AG04449 (cell line): ENCODE results near the gene BCAS2.

Source experiments
- CTCF ChIA-PET: fragments of 350-600 bp; formaldehyde crosslinking; extraction: SDS; loops from one replicate; lab custom pipeline; 2021; ENCODE audit warnings: antibody characterized with exemption; lab: Yijun Ruan, JAX
- POLR2A ChIA-PET: fragments of 400-600, 350-600 bp; formaldehyde crosslinking; extraction: SDS; loops from one replicate; lab custom pipeline; 2020; ENCODE audit warnings: antibody characterized with exemption, inconsistent platforms; lab: Yijun Ruan, JAX
- DNase-seq: peaks from one replicate; pipeline ENCODE4 v3.0.0-alpha.2; 2010; ENCODE audit warnings: low read depth, low spot score
- H3K4me3 ChIP-seq: 2 replicates; pipeline ENCODE4 v1.5.1; 2011; ENCODE audit warnings: low read depth, mild to moderate bottlenecking, control low read depth, low read length
- TF ChIP-seq, protein P1 (sequence below): IDR thresholded peaks from one replicate; pipeline ENCODE4 v1.5.1; 2011; ENCODE audit warnings: mild to moderate bottlenecking, moderate library complexity, low read length, control low read depth, inconsistent platforms; ENCODE audit not compliant: insufficient read depth; ENCODE audit errors: missing control alignments

The BCAS2 gene

DNA sequence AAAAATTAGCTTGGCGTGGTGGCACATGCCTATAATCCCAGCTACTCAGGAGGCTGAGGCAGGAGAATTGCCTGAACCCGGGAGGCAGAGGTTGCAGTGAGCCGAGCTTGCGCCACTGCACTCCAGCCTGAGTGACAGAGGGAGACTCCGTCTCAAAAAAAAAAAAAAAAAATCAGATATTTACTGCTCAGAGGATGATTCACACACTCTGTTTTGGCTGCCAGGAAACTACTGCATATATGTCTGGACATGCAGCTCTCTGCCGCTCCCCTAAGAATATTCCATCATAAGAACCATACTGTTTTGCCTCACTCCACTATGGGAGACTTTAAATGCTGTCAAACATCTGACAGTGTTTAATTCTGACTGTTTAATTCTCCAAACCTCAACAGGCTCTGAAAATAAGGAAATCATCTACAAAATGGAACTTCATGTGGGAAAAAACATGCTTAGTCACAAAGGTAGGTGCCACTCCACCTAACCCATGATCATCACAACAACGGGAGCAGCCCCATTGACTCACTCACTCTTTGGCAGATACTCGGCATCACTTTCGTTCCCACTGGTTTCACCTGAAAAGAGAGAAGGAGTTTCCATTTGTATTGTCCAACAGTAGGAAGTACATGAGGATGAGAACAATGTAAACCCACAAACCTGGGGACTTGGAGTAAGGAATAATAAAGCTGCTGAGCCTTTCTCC, 29.3 kb upstream of the BCAS2 start:
- ChIA-PET CTCF (no interaction called here), POLR2A (interaction anchor here (0.6 kb wide), 1 partner anchor 8 kb away, joined by 3 read pairs; no protein-coding TSS in a partner anchor)
- DNase-seq, result no peak
- TF ChIP-seq, protein P1, sequence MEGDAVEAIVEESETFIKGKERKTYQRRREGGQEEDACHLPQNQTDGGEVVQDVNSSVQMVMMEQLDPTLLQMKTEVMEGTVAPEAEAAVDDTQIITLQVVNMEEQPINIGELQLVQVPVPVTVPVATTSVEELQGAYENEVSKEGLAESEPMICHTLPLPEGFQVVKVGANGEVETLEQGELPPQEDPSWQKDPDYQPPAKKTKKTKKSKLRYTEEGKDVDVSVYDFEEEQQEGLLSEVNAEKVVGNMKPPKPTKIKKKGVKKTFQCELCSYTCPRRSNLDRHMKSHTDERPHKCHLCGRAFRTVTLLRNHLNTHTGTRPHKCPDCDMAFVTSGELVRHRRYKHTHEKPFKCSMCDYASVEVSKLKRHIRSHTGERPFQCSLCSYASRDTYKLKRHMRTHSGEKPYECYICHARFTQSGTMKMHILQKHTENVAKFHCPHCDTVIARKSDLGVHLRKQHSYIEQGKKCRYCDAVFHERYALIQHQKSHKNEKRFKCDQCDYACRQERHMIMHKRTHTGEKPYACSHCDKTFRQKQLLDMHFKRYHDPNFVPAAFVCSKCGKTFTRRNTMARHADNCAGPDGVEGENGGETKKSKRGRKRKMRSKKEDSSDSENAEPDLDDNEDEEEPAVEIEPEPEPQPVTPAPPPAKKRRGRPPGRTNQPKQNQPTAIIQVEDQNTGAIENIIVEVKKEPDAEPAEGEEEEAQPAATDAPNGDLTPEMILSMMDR, result no peak
- no peak overlapping the region for H3K4me3 ChIP-seq

DNA sequence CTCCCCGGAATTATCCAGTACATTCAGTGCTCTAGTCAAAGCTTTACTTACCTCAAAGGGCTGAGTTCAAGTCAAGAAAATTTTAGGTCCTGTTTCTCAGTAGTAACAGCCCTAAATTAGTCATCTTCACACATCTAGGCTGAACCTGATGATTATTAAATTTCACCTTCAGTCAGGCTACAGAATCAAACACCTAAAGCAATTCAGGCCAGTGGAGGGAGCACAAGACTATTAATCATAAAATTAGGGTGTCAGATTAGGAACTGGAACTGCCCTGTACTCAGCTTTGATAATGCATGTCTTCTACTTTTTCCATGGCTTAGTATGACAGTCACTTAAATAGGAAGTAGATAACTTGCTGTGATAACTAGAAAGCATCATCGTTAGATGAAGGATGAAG, 28.4 kb upstream of the BCAS2 start:
- ChIA-PET POLR2A (interaction anchor here (0.6 kb wide), 1 partner anchor 9 kb away, joined by 3 read pairs; no protein-coding TSS in a partner anchor), CTCF (no interaction called here)
- DNase-seq, result no peak
- no peak overlapping the region for H3K4me3 ChIP-seq
- TF ChIP-seq, protein P1, result no peak

DNA sequence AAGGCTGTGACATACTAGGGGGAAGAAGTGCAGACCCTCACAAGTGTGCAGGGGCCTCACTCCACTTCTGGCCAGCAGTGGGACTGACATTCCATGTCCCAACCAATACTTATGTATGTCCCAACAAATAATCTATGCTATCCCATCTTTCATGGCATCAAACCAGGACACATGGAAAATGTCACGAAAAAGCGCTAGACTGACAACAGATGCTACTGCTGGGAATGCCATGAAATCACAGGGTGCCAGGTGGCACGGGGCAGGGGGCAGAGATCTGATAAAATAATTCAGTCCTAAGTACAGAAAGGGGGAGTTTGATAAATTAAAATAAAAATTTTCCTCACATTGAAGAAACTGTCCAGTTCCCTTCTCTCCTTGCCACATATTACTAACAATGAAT, 27.6 kb upstream of the BCAS2 start:
- ChIA-PET POLR2A (no interaction called here), CTCF (no interaction called here)
- DNase-seq, result no peak
- no peak overlapping the region for H3K4me3 ChIP-seq
- TF ChIP-seq, protein P1, result no peak

DNA sequence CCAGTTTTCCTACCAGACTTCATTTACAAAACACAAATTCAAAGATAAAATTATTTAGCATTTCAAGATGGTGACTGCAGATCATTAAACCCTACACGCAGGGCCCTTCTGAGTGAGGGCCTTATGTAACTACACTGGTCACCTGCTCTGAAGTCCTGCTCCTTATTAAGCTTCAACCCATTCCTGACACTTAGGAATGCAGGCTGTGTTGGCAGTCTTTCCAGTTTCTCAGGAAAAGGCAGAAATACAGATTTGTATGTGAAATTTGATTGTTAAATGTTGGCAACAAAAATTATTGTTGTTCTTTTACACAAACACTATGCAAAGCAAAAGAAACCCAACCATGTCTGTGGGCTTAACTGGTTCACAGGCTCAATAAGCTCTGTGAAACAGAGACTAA, 25.8 kb upstream of the BCAS2 start:
- CTCF ChIA-PET, result interaction anchor here (1.4 kb wide), 1 partner anchor 64 kb away, joined by 3 read pairs; no protein-coding TSS in a partner anchor
- DNase-seq, result no peak
- H3K4me3 ChIP-seq, result no peak overlapping the region
- POLR2A ChIA-PET, result no interaction called here
- TF ChIP-seq, protein P1, result no peak

DNA sequence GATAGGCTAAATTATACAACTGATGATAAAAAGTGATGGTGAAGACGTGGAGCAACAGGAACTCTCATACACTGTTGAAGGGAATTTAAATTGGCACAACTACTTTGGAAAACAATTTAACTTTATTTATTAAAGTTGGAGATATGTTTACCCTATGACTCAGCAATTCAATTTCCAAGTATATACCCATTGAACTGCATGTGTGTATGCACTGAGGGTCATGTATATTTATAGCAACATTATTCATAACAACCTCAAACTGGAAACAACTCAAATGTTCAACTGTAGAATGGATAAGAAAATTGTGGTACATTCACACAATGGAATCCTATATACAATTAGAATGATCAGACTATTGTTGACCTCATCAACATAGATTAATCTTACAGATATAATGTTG, 16.5 kb upstream of the BCAS2 start:
- POLR2A ChIA-PET, result no interaction called here
- no peak overlapping the region for H3K4me3 ChIP-seq
- TF ChIP-seq, protein P1, result no peak
- no peak for DNase-seq
- CTCF ChIA-PET, result no interaction called here

DNA sequence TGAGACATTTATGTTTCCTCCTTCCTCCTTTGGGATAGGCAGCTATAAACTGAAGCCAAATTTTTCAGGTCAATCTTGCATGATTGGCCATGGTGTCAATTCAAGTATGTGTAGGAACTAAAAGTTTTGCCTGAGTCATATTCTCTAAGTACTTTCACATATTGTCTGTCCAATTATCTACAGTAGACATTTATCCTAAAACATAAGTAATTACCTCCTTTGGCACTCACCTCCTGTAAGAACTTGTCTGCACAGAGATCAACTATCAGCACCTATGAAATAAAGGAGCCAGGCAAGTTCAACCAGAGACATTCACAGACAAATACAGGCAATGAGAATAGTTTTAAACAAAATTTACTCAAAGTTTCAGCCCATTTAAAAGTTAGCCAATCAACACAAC, 14.2 kb upstream of the BCAS2 start:
- no peak overlapping the region for H3K4me3 ChIP-seq
- CTCF ChIA-PET, result no interaction called here
- DNase-seq, result no peak
- TF ChIP-seq, protein P1, result no peak
- POLR2A ChIA-PET, result no interaction called here
